Hematopoietic multipotent progenitor cell treated with erythropoietin and hydrocortisone succinate and interleukin-3 and kit ligand, for 17 days (in vitro differentiated cells): ENCODE data around the gene CTNNBIP1.

Source experiments
- DNase-seq: peaks from one replicate; pipeline ENCODE4 v3.0.0-alpha.2; 2015; ENCODE audit warnings: low spot score

Gene CTNNBIP1

DNA sequence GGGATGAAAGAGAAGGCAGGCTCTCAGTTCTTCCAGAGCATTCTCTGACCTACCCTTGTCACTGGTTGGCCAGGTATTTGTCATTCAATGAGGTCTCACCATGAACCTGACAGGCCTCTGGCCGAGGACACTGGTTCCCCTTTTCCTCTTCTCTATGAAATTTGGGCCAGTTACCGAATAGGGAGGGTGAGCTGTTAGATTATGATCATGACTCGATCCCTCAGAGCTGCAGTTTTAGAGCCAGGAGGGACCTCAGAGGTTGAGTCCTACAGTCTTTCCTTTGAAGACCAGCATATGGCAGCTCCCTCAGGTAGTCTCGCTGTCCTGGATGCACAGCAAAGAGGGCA, 56.8 kb downstream of the CTNNBIP1 start:
- no peak for DNase-seq

DNA sequence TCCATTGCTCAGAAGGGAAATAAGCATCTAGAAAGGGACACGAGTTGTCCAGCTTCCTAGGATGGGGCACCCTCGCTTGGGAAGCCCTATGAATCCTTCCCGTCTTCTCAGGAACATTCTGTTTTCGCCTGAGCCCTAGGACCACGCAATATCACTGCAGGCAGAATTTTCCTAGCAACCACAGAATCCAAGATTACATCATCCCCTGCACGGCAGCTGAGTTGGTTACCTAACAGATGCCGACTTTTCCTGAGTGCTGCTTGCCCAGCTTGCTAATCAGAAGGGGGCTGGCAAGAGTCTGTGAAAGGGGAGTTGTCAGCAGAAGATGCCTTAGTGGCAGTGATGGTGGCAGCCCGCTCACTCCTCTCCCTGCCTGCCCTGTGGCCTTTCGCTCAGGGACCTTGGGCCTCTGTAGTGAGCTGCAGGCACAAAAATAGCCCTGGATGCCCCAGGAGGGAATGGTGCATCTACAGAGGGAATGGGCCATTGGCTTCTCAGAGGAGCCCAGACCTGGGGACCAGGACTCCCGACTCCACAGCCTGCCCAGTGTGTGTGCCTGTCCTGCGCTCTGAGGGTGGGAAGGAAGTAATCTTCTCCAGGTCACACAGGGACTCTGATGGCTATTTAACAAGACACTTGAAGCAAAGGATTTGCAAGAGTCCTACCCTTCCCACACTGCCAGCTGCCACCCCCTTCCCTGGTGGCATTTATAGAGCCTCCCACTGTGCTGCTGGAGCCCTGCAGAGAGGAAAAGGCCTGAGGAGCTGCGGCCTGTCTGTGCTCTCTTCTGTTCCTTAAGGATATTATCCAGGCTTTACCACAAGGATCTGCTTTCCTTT, 57.4 kb downstream of the CTNNBIP1 start:
- no peak for DNase-seq

GRCh38 chr1:9852004-9852403, 58.1 kb downstream of the CTNNBIP1 start:
- DNase-seq: no peak

DNA sequence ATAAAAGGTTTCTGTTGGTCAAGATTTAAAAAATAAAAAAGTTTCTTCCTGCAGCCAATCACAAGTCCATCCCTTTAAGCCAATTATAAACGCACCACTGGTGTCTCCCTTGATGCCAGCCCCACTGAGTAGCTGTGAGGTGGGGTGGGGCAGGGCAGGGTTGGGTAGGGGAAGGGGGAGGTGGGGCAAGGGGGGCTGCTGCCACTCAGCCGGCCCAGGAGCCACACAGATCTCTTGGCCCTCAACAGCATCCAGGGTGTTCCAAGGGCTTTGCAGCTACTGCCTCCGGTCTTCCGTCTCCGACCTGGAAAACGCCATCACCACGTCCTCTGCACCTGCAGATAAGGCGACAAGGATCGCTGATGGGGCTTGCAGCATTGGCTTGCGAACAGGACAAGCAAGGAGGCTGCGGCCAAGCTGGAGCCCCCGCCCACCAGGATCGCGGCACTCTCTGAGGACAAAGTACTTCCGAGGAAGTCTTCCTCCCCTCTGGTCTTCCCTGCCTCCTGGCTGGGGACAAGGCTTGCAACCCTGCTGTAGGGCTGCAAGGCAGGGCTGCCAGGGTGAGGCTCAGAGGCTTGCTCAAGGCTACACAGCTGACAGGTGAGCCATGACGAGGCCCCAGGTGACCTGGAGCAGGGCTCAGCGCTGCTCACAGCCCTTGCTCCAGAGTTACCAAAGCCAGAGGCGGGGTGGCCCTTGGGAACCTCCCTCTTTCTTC, 59.5 kb downstream of the CTNNBIP1 start:
- no peak for DNase-seq

DNA sequence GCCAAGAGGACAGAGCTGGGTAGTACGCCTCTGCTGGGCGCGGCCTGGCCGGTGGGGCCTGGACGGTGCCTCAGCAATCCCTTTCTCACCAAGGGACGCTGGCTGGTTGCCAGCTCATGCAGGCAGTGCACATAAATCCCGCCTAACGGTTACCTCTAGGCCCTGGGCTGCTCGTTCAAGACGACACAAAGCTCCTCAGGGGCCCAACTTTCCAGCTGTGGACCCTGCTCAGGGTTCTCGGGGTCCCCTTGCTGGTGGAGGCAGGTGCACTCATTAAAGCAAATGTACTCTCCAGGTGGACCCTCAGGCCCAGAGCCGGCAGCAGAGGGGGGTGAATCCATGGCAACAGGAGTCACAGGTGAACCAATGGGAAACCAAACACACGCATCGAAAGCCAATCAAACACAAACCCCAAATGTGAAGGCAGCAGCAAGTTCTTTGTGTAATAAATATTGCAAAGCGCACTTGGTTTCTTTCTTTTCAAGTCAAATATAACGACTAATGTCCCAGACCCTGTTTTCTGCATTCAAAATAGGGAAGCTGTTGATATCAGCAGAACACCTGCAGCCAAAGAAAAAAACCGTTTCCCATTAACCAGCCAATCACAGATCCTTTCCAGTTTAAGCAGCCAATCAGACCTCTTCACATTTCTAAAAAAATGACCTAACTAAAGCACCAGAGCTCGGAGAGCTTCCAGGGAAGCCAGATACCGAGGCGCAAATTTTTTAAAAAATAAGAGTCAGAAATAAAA, 60.2 kb downstream of the CTNNBIP1 start:
- no peak for DNase-seq

GRCh38 chr1:9848022-9848421, 62.0 kb downstream of the CTNNBIP1 start:
- no peak for DNase-seq

DNA sequence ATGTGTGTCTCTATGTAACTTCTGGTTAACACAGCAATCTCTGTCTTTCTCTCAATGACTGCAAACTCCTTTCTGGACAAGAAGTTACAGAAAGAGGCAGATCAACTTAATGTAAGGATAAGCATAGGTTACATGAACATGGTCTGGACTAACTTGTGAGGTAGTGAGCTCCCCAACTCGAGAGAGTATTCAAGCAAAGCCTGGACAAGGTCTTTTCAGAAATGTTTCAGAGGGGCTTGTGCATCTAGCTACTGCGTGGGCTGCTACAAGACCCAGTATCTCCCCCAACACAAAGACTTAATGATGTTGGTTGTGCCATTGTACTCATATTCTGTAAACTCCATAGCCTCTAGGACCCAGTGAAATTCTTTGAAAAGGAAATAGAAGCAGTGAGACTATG, 62.8 kb downstream of the CTNNBIP1 start:
- no peak for DNase-seq

- DNase-seq: no peak
Observed at GRCh38 chr1:9846611-9847171, 63.4 kb downstream of the CTNNBIP1 start.

GRCh38 chr1:9845914-9846313, 64.2 kb downstream of the CTNNBIP1 start:
- DNase-seq: no peak

- no peak for DNase-seq
Observed at GRCh38 chr1:9844756-9845155, 65.3 kb downstream of the CTNNBIP1 start.

DNA sequence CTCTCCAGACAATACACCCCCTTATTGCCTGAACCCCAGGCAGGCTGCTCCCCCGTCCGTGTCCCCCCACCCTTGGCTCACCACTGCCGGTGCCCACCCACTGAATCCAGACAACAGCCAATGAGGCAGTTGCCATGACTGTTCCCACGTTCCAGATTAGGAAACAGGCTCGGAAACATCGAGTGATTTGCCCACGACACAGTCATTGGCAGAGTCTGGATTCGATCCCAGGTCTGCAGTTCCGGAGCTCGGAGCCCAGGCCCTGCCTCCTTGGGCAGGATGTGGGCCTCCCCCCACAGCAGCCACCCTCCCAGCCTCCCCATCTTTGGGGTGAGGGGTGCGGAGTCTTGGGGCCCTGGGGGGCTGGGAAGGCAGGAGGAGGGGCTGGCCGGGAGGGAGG, 66.0 kb downstream of the CTNNBIP1 start:
- DNase-seq: no peak

DNA sequence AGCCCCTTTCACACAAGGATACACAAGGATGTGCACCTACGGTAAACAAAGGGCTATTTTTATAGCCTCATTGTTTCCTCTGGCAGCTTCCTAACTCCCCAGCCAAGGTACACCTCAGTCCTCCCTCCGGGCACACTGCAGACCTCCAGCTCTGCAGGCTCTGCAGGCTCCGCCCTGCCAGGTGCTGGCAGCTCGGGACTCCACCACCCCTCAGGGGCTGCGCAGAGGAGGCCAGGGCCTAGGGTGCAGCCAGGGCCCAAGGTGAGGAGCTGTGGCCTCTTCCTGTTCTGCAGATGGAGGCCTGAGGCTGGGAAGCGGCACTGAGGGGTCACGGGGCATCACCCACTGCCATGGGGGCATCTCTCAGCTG, 66.5 kb downstream of the CTNNBIP1 start:
- DNase-seq: no peak

DNA sequence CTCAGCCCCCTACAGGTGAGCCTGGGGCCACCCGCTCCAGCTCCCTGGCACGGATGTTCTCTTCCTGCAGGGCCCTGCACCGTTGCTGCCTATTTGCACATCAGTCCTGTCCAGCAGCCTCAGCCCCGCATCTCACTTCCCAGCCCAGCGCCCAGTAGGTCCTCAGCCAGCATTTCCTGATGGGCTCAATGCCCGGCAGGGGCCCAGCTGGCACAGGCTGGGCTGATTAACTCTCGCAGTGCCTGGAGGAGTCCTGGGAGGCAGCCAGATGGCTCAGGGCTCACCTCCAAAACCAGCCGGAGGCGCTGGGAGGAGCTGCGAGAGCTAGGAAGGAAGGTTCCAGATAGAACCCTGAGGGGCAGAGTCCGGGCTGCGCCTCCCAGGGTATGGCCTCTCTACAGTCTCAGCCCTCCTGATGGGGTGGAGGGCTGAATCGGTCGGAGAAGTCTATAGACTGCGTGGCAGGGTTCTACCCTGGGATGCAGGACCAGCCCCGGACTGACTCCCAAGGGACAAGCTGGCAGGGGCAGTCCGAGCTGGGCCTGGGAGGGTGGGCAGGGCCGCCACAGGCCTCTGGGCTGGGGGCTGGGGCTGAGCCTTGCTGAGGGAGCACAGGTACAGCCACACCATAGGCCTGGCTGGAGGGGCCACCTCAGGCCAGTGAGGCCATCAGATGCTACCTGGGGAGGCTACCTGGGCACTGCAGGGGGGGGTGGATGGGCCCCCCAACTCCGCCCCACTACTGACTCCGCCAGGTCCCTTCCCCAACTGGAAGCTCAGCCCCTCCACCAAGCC, 67.1 kb downstream of the CTNNBIP1 start:
- DNase-seq: no peak

GRCh38 chr1:9842073-9842711, 67.9 kb downstream of the CTNNBIP1 start:
- DNase-seq: no peak

GRCh38 chr1:9841460-9841859, 68.6 kb downstream of the CTNNBIP1 start:
- no peak for DNase-seq

DNA sequence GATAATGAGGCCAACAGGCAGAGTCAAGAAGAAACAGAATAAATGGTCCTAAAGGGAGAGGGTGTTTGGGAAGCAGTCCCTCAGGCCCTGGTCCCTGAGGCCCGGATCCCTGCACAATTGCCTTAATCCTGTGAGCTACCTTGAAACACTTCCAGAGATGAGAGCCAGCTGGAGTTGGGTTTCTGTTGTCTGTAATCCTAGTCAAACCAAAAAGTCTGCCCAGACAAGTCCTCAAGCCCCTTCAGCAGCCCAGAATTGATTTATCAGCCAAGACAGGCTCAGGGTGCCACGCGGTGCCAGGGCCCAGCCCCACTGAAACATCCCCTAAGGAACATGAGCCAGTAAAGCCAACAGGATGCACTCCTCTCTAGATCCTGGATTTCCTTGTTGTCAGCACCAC, 69.9 kb downstream of the CTNNBIP1 start:
- DNase-seq: no peak

GRCh38 chr1:9838946-9839345, 71.1 kb downstream of the CTNNBIP1 start:
- no peak for DNase-seq

- no peak for DNase-seq
Observed at GRCh38 chr1:9836632-9836960, 73.5 kb downstream of the CTNNBIP1 start.

DNA sequence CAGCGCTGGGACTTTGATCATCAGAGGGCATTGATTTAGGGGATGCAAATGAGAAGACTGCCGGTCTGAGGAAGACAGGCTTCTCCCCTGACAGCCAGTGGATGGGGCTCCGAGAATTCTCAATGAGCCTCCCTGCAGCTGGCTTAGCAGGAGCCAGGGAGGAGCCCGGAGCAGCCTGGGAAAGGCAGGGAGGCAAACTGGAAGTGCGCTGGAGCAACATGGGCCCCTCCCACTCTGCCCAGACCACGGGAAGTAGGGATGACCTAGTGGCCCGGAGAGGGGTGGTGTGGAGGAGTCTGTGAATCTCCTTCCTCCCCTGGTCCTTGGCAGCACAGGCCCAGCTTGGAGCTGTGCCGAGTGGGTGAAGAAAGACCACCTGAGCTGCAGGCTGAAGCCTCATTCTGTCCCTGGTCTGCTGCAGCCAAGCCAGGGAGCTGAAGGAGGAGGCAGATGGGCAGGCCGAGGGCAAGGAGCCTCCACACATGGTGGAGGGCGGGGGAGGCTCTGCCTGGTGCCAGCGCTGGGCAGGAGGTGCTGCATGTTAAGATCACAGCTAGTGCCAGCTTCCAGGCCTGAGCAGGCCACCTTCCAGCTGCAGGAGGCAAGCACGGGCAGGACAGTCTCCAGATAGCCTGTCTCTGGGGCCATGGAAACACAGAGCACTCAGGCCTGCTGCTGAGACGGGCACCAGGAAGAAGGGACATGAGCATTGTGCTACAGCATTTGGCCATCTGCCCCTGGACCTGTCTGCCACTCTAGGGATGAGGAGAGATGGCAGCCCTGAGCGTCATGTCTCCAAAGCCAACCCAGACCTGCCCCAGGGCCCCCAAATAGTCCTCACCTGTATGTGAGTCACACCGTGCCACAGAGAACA, 74.1 kb downstream of the CTNNBIP1 start:
- no peak for DNase-seq

GRCh38 chr1:9835404-9835757, 74.7 kb downstream of the CTNNBIP1 start:
- DNase-seq: no peak

DNA sequence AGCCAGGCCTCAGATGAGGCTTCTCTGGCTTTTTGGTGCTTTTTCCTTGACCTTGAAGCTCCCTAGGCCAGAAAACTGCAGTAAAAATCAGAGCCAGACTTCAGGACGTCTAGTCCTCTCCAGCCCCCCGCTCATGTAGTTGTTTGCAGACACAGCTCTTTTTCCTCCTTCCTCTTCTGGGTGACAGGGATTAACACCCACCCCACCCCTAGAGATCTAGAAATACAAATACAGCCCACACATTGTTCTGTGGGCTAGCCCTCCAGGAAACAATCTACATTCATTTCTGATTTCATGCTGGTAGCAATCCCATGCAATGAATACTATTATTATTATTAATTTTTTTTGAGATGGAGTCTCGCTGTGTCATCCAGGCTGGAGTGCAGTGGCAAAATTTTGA, 76.4 kb downstream of the CTNNBIP1 start:
- DNase-seq: no peak
